PFSK-1 (cell line): ENCODE measurements around the gene PAF1.

ENCODE experiments used
- POLR2AphosphoS5 ChIP-seq: IDR thresholded peaks from 2 replicates; pipeline ENCODE4 v1.6.1; 2012; ENCODE audit warnings: low read depth, mild to moderate bottlenecking, control low read depth, low read length, moderate library complexity
- TF ChIP-seq, protein P1 (sequence below), 2 experiments: IDR thresholded peaks; 2 replicates each; pipeline versions ENCODE4 v1.6.1 to v1.8.0; 2011 to 2012; ENCODE audit warnings: low read depth in 2 of 2, low read length in 2 of 2, control low read depth in 1 of 2, inconsistent platforms in 1 of 2, mild to moderate bottlenecking in 1 of 2, moderate library complexity in 1 of 2; ENCODE audit not compliant: insufficient read depth in 1 of 2

- TF ChIP-seq, protein P1, sequence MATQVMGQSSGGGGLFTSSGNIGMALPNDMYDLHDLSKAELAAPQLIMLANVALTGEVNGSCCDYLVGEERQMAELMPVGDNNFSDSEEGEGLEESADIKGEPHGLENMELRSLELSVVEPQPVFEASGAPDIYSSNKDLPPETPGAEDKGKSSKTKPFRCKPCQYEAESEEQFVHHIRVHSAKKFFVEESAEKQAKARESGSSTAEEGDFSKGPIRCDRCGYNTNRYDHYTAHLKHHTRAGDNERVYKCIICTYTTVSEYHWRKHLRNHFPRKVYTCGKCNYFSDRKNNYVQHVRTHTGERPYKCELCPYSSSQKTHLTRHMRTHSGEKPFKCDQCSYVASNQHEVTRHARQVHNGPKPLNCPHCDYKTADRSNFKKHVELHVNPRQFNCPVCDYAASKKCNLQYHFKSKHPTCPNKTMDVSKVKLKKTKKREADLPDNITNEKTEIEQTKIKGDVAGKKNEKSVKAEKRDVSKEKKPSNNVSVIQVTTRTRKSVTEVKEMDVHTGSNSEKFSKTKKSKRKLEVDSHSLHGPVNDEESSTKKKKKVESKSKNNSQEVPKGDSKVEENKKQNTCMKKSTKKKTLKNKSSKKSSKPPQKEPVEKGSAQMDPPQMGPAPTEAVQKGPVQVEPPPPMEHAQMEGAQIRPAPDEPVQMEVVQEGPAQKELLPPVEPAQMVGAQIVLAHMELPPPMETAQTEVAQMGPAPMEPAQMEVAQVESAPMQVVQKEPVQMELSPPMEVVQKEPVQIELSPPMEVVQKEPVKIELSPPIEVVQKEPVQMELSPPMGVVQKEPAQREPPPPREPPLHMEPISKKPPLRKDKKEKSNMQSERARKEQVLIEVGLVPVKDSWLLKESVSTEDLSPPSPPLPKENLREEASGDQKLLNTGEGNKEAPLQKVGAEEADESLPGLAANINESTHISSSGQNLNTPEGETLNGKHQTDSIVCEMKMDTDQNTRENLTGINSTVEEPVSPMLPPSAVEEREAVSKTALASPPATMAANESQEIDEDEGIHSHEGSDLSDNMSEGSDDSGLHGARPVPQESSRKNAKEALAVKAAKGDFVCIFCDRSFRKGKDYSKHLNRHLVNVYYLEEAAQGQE (IDR thresholded peaks at IDR 0.05; ENCODE audit: insufficient read depth in 1 of 2, low read depth in 2 of 2, low read length in 2 of 2) = no peak
- TF ChIP-seq POLR2AphosphoS5 = no peak
Observed at GRCh38 chr19:39426170-39426569, 35.3 kb upstream of the PAF1 start.
